GM12865 (cell line): ENCODE results near the gene BPIFB3.

Experiments used
- DNase-seq: peaks from one replicate; pipeline ENCODE4 v3.0.0; 2010; ENCODE audit warnings: low read depth
- H3K4me3 ChIP-seq: 2 replicates; pipeline ENCODE4 v1.5.1; 2011; ENCODE audit warnings: mild to moderate bottlenecking, low read depth, low read length, control low read depth
- TF ChIP-seq, protein P1 (sequence below): IDR thresholded peaks from 2 replicates; pipeline ENCODE4 v1.5.1; 2011; ENCODE audit warnings: low read length, control low read depth, low read depth, inconsistent platforms; ENCODE audit not compliant: insufficient read depth; ENCODE audit errors: missing control alignments

Gene BPIFB3

DNA sequence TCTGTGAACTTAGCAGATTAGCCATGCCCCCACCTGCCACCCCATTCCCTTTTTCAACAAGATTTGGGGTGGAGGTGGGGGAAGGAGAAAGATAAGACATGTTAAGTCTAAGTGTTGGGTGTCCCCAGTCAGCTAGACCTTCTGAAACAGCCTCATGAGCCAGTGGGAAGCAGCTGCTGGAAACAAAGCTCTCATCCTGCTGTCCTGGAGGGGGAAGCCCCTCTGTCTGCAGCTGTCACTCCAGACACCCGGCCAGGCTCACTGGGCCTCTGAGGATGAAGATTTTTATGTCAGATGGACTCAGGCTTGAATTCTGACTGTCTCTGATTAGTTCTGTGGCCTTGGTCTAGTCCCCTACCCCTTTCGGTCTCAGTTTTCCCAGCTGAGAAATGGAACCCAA lies 1.1 kb downstream of the BPIFB3 start:
- TF ChIP-seq, protein P1, sequence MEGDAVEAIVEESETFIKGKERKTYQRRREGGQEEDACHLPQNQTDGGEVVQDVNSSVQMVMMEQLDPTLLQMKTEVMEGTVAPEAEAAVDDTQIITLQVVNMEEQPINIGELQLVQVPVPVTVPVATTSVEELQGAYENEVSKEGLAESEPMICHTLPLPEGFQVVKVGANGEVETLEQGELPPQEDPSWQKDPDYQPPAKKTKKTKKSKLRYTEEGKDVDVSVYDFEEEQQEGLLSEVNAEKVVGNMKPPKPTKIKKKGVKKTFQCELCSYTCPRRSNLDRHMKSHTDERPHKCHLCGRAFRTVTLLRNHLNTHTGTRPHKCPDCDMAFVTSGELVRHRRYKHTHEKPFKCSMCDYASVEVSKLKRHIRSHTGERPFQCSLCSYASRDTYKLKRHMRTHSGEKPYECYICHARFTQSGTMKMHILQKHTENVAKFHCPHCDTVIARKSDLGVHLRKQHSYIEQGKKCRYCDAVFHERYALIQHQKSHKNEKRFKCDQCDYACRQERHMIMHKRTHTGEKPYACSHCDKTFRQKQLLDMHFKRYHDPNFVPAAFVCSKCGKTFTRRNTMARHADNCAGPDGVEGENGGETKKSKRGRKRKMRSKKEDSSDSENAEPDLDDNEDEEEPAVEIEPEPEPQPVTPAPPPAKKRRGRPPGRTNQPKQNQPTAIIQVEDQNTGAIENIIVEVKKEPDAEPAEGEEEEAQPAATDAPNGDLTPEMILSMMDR, result no peak
- DNase-seq, result no peak
- H3K4me3 ChIP-seq, result no peak overlapping the region

DNA sequence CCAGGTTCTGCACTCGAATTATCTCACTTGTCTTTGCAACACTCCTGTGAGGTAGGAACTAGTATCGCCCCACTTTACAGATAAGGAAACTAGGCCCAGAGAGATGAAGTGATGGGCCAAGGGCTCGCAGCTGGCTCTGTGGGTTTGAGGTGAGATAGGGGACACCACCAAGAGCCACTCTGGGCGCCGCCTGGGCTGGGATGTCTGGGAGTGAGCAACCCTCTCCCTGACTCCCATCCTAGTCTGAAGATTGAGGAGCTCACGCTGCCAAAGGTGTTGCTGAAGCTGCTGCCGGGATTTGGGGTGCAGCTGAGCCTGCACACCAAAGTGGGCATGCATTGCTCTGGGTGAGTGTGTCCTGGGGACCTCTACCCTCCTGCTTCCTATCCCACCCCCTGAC lies 5.4 kb downstream of the BPIFB3 start:
- TF ChIP-seq, protein P1, result no peak
- no peak overlapping the region for H3K4me3 ChIP-seq
- DNase-seq, result no peak

DNA sequence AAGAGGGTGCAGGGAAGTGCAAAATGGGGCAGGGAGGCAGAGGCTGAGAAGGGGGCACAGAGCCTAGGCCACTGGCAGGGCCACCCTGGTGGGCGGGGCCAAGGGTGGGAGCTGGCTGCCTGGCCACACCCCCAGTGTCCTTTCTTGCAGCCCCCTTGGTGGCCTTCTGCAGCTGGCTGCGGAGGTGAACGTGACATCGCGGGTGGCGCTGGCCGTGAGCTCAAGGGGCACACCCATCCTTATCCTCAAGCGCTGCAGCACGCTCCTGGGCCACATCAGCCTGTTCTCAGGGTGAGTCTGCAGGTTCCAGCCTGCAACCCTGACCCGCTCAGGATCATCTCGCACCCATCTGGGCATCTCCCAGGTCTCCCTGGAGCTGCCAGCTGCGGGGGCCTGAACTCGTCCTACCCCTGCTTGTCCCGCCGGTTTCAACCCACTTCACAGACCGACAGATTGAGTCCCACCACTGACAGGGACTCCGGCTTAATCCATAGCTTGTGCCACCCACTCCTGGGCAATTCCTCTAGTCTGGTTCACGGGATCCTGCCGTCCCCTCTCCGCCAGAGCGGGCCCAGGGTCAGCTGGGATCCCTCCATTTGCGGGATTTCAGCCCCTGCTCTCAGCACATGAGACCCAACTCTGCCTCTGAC lies 6.2 kb downstream of the BPIFB3 start:
- DNase-seq, result no peak
- TF ChIP-seq, protein P1, result no peak
- H3K4me3 ChIP-seq, result no peak overlapping the region

DNA sequence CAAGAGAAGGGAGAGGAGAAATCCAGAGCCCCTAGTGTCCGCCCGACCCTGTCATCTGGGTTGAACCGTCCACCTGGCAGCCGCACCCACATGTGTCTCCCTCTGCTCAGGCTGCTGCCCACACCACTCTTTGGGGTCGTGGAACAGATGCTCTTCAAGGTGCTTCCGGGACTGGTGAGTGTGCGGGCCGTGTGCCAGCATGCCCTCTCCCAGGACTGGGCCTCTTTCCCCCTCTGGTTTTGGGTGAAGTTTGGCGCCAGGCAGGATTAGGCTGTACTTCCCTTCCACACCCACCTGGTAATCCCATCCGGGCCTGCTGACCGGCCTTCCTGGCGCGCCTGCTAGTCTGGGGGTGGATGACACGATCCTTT lies 7.9 kb downstream of the BPIFB3 start:
- TF ChIP-seq, protein P1, result no peak
- no peak overlapping the region for H3K4me3 ChIP-seq
- DNase-seq, result no peak

DNA sequence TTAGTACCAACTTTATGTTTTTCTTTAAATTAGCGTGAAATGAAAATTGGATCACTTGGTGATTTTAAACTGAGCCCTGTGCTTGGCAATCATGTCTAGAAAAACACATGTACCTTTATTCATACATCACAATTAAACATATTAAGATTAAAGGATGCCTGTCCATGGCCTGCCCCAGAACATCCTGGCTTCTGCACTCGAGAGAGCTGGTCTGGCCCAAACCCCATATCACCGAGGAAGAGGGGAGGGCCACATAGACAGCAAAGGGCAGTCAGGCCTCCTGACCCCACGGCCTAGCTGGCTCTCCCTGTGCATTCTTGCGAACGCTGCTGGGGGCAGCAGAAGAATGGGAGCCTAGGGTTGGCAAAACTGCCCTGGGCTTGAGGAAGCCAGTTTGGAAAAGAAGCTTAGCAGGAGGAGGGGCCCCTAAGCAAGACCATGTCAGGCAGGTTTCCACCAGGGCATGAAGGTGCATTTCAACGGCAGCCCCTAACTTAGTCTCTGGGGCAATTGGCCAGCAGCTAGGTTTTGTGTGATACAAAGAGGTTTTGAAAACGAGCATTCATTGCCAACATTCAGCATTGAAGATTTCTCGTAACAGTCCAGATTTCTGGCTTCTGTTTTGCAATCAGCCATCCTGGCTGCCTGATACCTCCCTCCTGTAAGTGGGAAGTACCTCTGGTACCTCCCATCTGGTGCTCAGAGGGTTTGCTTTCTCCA lies 8.6 kb downstream of the BPIFB3 start:
- H3K4me3 ChIP-seq, result no peak overlapping the region
- TF ChIP-seq, protein P1, result no peak
- DNase-seq, result no peak

DNA sequence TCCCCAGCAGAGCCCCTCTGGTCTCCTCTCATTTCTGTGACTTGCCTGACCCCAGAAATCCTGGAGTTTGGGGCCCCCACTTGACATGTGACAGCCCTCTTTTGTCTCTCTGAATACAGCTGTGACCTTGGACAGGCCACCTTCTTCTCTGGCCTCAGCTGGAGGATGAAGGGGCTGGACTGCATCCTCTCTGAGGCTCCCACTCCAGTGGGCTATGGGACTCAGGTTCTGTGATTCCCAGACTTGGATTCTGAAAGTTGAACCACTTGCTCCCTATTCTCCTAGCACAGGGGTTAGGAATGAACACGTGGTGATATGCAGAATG lies 9.1 kb downstream of the BPIFB3 start:
- DNase-seq, result no peak
- TF ChIP-seq, protein P1, result no peak
- H3K4me3 ChIP-seq, result no peak overlapping the region

DNA sequence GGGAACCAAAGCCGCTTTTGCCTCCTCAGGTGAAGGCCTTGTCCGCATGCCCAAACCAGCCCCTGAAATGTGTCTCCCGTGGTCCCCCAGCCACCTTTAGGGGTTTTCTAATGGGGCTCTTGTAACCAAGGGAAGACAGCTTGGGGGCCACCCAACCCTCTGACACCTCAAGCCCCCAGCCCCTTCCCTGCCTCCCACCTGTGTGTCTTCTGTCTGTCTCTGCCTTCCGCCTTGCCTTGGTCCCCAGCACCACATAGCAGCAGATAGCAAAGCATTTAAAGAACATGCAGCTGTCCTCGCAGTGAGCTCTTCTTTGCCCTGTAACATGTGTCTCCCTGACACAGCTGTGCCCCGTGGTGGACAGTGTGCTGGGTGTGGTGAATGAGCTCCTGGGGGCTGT lies 9.6 kb downstream of the BPIFB3 start:
- H3K4me3 ChIP-seq, result no peak overlapping the region
- TF ChIP-seq, protein P1, result no peak
- no peak for DNase-seq
